Tibial nerve (tissue), 4 donors: ENCODE measurements around the gene GABRG3.

Experiments
- CTCF ChIP-seq, 5 experiments: fragments of 200-600 bp in 3 of 5; fragments of 450-650 bp in 2 of 5; sonication (generic) in 3 of 5; IDR thresholded peaks; one replicate each; pipeline ENCODE4 v1.5.1; 2016 to 2019; ENCODE audit warnings: antibody characterized with exemption in 5 of 5, mild to moderate bottlenecking in 3 of 5, moderate library complexity in 2 of 5
- EP300 ChIP-seq, 2 donors: sonication (generic); formaldehyde crosslinking; IDR thresholded peaks; one replicate each; pipeline ENCODE4 v1.6.1; 2017; ENCODE audit warnings: antibody characterized with exemption in 2 of 2, mild to moderate bottlenecking in 1 of 2
- POLR2A ChIP-seq, 2 donors: fragments of 450-650 bp; IDR thresholded peaks; one replicate each; pipeline ENCODE4 v1.6.1; 2017; ENCODE audit warnings: antibody characterized with exemption in 2 of 2, mild to moderate bottlenecking in 2 of 2, moderate library complexity in 2 of 2

- TF ChIP-seq CTCF (IDR thresholded peaks at IDR 0.05) (no peak), POLR2A (IDR thresholded peaks at IDR 0.05) (no peak), EP300 (IDR thresholded peaks at IDR 0.05) (no peak)
Measured at GRCh38 chr15:27137127-27137526, 166.1 kb downstream of the GABRG3 start.
